Measurements from ENCODE around the gene RYK. TPM values are rescaled to one million over a fixed set of nuclear protein-coding genes. Genes with fewer than 3 reads are reported as not detected.
A peak's percentile ranks its signal among the peaks of the same experiment; 100 is the strongest.
"Not testable (repeated sequence)": the region's sequence is repeated elsewhere in the genome, so short reads cannot be mapped to it uniquely, and the experiment has no call there.

The RYK gene
- total RNA-seq, 4 donors from 2014 or later: 69.3 to 100 (median 84.7) TPM

DNA sequence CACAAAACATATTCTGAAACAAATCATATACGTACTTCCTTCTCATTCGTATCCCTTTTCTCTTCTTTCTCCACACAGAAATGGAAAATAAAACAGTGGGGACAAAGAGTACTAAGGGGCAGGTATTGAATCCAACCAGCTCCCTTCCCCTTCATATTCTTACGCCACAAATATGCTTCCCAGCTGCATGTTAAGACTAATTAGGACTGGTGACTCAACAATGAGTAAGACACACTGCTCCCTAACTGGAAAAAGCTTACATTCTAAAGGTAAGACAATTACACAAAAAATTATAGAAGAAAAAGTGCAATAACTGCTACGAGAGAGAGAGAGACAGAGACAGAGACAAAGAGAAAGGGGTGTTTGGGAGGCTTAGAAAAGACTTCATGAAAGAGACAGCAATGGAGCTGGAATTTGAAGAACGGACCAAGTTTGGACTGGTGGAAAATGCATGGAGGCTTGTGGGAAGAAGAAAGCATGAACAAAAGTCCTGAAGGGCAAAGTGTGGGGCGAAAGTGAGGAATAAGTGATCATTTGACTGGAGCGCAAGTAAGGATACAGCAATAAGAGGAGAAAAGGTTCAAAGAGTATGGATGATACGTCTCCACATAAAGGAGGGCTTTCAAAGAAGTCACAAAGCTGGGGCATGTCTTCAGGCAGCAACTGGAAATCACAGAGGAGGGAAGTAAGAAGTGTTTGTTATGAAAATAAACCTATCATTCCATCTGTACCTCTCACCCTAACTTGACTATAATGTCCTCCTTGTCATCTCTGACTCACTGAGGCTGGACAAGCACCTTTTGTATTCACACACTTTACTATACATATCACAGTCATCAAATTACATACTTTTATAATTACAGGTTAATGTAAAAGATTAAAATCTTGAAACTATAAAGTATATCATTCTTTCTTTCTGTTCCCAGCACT, 49.2 kb downstream of the RYK start:
- no peak for DNase-seq (ENCODE audit: low spot score)
- no peak for ATAC-seq (ENCODE audit: low FRiP score)
- TF ChIP-seq, protein P1, sequence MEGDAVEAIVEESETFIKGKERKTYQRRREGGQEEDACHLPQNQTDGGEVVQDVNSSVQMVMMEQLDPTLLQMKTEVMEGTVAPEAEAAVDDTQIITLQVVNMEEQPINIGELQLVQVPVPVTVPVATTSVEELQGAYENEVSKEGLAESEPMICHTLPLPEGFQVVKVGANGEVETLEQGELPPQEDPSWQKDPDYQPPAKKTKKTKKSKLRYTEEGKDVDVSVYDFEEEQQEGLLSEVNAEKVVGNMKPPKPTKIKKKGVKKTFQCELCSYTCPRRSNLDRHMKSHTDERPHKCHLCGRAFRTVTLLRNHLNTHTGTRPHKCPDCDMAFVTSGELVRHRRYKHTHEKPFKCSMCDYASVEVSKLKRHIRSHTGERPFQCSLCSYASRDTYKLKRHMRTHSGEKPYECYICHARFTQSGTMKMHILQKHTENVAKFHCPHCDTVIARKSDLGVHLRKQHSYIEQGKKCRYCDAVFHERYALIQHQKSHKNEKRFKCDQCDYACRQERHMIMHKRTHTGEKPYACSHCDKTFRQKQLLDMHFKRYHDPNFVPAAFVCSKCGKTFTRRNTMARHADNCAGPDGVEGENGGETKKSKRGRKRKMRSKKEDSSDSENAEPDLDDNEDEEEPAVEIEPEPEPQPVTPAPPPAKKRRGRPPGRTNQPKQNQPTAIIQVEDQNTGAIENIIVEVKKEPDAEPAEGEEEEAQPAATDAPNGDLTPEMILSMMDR (IDR thresholded peaks at IDR 0.05): no peak

DNA sequence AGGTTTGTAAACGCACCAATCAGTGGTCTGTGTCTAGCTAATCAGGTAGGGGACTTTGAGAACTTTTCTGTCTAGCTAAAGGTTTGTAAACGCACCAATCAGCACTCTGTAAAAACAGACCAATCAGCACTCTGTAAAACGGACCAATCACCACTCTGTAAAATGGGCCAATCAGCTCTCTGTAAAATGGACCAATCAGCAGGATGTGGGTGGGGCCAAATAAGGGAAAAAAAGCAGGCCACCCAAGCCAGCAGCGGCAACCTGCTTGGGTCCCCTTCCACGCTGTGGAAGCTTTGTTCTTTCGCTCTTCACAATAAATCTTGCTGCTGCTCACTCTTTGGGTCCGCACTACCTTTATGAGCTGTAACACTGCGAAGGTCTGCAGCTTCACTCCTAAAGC, 50.8 kb downstream of the RYK start:
- not testable (repeated sequence) for ATAC-seq (ENCODE audit: low FRiP score); DNase-seq (ENCODE audit: low spot score)

DNA sequence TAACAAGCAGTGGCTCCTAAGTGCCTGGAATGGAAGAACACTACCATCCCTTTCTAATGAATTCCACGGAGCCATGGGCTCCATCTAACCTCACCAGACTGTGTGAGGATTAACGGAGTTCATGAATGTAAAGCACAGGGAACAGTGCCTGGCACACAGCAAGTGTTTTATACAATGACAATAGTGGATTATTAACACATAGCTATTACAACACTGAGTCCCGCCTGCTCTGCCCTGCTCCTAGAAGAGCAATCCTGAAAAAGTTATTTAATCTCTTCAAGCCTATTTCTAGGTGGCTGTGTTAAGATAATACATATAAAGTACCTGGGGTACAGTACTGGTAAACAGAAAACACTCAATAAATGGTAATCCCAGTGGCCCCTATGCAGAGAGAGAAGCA, 51.4 kb downstream of the RYK start:
- TF ChIP-seq, protein P1 (IDR thresholded peaks at IDR 0.05): no peak
- ATAC-seq (ENCODE audit: low FRiP score) (no peak), DNase-seq (ENCODE audit: low spot score) (no peak)

DNA sequence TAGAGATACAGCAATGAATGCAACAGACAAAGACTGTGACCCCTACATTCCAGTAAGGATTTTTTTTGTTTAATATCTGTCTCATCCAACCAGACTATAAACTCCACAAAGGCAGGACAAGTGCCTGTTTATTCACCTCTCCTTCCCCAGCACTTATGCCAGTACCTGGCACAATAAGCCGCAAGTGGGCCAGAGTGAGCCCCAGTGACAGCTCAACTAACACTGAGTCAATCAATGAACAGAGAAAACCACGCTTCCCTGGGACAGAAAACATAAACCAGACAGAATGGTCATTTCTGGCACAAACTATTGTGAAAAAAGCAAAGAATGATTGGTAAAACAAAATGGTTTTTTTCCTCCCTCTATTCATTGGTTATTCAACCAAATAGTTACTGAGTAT, 52.2 kb downstream of the RYK start:
- ATAC-seq (ENCODE audit: low FRiP score) (no peak), DNase-seq (ENCODE audit: low spot score) (no peak)
- TF ChIP-seq, protein P1 (IDR thresholded peaks at IDR 0.05): no peak

DNA sequence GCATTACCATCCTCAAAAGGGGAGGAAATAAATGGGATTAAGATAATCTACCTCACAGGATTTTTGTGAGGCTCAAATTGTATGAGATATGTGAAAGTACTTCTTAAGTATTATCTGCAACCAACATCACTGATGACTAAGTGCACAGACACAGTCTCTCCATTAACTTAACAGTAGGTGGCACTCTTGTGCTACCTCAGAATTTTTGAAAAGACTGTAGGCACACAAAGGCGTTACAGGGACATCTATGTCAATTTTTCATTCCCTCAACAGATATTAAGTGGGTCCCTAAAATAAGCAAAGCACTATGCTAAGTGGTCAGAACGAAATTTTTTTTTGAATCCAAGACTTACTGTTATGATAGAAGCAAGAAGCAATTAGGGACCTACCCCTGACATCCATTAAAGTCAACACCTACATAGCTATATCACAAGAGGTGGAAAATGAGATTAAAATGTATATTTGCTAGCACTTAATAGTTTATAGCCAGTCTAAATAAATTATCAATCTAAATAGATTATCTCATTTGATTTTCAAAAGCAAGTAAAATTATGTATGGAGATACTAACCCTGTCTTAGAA, 52.9 kb downstream of the RYK start:
- DNase-seq (ENCODE audit: low spot score): no peak
- ATAC-seq (ENCODE audit: low FRiP score): peak; percentile 62

DNA sequence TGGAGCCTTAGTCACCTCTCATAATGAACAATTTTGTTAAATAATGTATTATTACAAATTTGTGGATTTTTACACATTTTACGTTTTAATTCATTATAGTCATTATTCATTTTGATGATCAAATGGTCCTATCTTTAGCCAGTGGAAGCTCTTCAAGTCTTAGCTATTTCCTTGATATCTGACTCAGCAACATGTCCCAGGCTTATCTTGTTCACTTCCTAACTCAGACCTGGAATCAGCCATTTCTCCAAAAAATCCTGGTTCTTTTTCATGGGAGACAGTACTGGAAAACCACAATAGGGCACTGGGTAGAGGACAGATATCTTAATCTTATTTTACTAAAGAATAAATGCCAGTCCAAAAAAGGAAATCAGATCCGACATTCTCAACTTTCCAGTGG, 56.4 kb downstream of the RYK start:
- DNase-seq (ENCODE audit: low spot score) (no peak), ATAC-seq (ENCODE audit: low FRiP score) (no peak)
- TF ChIP-seq, protein P1 (IDR thresholded peaks at IDR 0.05): no peak

More for the DNA sequence above, 52.9 kb downstream of the RYK start:
- TF ChIP-seq, protein P1 (IDR thresholded peaks at IDR 0.05): peak in 1 of 3 donors; percentile 48

DNA sequence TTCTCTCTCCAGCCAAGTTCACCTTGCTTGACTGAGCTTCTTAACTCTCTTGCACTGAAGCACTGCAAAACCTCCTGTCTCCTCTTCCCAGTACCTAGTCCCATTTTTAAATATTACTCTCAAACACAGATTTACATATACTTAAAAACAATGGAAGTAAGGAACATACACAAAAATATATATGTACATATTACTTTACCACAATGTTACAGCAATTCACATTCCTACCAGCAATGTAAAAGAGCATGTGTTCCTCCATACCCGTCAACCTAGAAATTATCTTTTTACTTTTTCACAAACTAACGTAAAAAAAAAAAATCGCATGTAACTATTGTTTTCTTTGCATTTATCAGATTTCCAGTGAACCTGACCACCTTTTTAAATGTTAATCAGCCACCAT, 60.4 kb downstream of the RYK start:
- TF ChIP-seq, protein P1 (IDR thresholded peaks at IDR 0.05): no peak
- no peak for ATAC-seq (ENCODE audit: low FRiP score)
- DNase-seq (ENCODE audit: low spot score): no peak

All from omental fat pad (tissue), 4 donors.